GM20000 (cell line): Measurements from ENCODE around the gene TBC1D8.

Experiments used
- DNase-seq: peaks from one replicate; pipeline ENCODE4 v3.0.0; 2012; ENCODE audit warnings: low spot score
- TF ChIP-seq, protein P1 (sequence below): IDR thresholded peaks from 2 replicates; pipeline ENCODE4 v1.5.1; 2012; ENCODE audit warnings: mild to moderate bottlenecking, control low read depth; ENCODE audit errors: extremely low read depth, missing control alignments

TBC1D8 gene

DNA sequence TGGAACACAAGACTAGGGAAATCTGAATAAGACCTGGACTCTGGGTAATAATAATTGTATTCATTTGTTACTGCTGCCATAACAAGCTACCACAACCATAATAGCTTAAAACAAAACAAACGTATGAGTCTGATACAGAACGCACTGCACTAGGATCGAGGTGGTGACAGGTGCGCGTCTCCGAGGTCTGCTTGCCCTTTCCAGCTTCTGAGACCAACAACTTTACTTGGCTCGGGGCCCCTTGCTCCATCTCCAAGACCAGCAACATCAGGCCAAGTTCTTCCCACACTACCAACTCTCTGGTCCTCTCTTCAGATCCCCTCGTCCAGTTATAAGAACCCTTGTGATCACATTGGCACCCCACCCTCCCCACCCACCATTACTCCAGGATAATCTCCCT, 42.8 kb downstream of the TBC1D8 start:
- TF ChIP-seq, protein P1, sequence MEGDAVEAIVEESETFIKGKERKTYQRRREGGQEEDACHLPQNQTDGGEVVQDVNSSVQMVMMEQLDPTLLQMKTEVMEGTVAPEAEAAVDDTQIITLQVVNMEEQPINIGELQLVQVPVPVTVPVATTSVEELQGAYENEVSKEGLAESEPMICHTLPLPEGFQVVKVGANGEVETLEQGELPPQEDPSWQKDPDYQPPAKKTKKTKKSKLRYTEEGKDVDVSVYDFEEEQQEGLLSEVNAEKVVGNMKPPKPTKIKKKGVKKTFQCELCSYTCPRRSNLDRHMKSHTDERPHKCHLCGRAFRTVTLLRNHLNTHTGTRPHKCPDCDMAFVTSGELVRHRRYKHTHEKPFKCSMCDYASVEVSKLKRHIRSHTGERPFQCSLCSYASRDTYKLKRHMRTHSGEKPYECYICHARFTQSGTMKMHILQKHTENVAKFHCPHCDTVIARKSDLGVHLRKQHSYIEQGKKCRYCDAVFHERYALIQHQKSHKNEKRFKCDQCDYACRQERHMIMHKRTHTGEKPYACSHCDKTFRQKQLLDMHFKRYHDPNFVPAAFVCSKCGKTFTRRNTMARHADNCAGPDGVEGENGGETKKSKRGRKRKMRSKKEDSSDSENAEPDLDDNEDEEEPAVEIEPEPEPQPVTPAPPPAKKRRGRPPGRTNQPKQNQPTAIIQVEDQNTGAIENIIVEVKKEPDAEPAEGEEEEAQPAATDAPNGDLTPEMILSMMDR: no peak
- no peak for DNase-seq

DNA sequence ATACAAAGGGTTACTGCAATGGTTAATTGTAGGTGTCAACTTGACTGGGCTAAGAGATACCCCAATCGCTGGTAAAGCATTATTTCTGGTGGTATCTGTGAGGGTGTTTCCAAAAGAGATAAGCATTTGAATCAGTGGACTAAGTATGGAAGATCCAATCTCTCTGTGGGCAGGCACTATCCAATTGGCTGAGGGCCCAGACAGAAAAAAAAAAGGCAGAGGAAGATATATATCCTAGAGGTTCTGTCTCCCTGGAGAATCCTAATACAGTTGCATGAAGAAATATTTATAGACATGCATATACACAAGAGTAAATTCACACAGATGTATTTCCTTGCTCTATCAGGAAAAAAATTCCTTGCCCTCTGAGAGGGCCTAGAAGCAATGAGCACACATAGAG, 43.9 kb downstream of the TBC1D8 start:
- DNase-seq: no peak
- TF ChIP-seq, protein P1: no peak

DNA sequence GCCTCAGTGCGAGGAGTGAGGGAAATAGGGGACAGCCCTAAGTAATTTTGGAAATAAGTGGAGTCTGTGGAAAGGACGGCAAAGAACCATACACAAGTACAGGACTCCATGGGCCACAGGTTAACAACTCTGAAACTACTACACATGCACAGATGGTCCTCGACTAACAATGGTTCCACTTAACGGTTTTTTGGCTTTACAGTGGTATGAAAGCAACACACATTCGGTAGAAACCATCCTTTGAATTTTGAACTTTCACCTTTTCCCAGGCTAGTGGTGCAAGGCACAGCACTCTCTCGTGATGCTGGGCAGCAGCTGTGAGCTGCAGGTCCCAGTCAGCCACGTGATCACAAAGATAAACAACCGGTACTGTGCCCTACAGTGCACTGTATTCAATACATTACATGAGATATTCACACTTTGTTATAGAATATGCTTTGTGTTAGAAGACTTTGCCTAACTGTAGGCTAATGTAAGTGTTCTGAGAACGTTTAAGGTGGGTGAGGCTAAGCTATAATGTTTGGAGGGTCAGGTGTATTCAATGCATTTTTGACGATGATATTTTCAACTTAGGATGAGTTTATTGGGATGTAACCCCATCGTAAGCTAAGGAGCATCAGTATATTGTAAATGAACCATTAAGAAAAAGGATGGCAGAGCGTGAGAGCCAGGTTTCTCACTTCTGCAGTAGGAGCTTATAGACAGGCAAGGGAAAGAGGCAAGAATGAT, 44.6 kb downstream of the TBC1D8 start:
- no peak for DNase-seq
- TF ChIP-seq, protein P1: no peak

DNA sequence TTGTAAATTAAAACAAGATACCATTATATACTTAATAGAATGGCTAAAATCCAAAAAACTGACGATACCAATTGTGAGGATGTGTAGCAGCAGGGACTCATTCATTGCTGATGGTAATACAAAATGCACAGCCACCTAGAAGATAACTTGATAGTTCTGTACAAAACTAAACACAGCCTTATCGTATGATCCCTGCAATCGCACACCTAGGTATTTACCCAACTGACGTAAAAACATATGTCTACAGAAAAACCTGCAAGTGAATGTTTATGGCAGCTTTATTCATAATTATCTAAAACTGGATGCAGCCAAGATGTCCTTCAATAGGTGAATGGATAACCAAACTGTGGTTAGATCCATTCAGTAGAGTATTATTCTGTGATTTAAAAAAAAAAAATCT, 45.5 kb downstream of the TBC1D8 start:
- no peak for DNase-seq
- TF ChIP-seq, protein P1: no peak

DNA sequence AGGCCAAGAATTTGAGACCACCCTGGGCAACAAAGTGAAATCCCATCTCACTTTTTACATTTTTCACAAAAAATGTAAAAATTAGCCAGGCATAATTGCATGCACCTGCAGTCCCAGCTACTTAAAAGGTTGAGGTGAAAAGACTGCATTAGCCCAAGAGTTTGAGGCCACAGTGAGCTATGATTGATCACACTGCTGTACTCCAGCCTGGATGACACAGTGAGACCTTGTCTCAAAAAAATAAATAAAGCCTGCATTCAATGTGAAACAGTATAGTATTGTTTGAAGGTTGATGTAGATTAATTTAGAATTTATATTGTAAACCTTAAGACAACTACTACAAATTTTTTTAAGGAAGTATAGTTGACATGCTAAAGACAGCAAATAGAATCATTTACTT, 53.5 kb downstream of the TBC1D8 start:
- TF ChIP-seq, protein P1: no peak
- DNase-seq: no peak

DNA sequence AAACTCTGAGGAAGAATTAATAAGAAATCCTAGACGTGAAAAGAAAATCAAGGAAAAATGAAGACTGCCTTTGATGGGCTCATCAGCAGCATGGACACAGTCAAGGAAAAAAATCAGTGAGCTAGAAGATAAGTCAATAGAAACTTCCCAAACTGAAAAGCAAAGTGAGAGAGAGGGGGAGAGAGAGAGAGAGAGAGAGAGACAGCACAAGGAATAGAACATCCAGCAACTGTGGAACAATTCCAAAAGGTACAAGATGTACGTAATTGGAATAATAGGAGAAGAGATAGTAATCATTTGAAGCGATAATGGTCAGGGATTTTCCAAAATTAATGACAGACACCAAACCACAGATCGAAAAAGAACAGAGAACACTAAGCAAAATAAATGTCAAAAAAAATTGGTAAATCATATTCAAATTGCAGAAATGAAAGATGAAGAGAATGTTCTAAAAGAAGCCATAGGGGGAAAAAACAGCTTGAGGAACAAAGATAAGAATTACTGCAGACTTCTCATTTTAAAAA, 54.5 kb downstream of the TBC1D8 start:
- no peak for DNase-seq
- TF ChIP-seq, protein P1: no peak

DNA sequence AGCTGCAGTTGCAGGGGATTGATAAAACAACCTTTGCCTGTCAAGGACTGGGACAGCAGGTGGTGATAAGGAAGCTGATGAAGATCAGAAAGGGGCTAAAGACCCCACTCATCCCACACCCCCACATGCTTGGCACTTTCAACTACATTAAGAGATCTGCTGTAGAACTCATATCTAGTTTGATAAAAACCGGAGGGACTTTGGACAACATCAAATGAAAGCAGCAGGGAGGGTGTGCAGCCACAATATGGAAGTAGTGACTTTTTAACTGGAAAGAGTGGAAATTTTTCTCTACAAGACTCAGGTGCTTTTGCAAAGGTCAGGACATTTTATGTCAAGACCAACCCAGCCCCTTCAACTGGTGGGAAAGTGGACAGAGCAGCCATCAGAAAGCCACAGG, 56.8 kb downstream of the TBC1D8 start:
- TF ChIP-seq, protein P1: no peak

More for the DNA sequence above, 56.8 kb downstream of the TBC1D8 start:
- DNase-seq: no peak
